K562 (cell line): Measurements from ENCODE around the gene TMEM156. TPM values are rescaled to one million over a fixed set of nuclear protein-coding genes. Genes with fewer than 3 reads are reported as not detected.

Experiments used
- ARHGAP35 ChIP-seq: fragments of 450-650 bp; IDR thresholded peaks from 2 replicates; pipeline ENCODE4 v1.6.1; 2018; ENCODE audit not compliant: partially characterized antibody
- EHMT2 ChIP-seq: fragments of 450-650 bp; IDR thresholded peaks from 2 replicates; pipeline ENCODE4 v1.6.1; 2018; ENCODE audit warnings: antibody characterized with exemption
- ETV1 ChIP-seq: fragments of 450-650 bp; conservative IDR thresholded peaks from 2 replicates; pipeline ENCODE4 v1.6.1; 2016; ENCODE audit warnings: missing genetic modification characterization, control low read depth, low read depth, missing compliant biosample characterization
- MAZ ChIP-seq, 2 experiments: fragments of 450-650 bp in 1 of 2; sonication (generic) in 1 of 2; formaldehyde crosslinking; IDR thresholded peaks in 1 of 2; conservative IDR thresholded peaks in 1 of 2; 2 replicates each; pipeline versions ENCODE4 v1.4.0 to v1.5.0; 2020; ENCODE audit warnings: mild to moderate bottlenecking in 1 of 2, missing genetic modification reagents in 1 of 2
- MCM5 ChIP-seq: fragments of 450-650 bp; IDR thresholded peaks from 2 replicates; pipeline ENCODE4 v1.6.1; 2016; ENCODE audit warnings: low read depth
- MEF2A ChIP-seq: IDR thresholded peaks from 2 replicates; pipeline ENCODE4 v1.6.1; 2011; ENCODE audit warnings: low read depth, mild to moderate bottlenecking, low read length, moderate library complexity; ENCODE audit not compliant: control insufficient read depth
- PTBP1 ChIP-seq: fragments of 200-400 bp; formaldehyde crosslinking; IDR thresholded peaks from 2 replicates; pipeline ENCODE4 v1.6.1; 2017; ENCODE audit warnings: low read depth, low read length
- PTTG1 ChIP-seq: fragments of 450-650 bp; IDR thresholded peaks from 2 replicates; pipeline ENCODE4 v1.6.1; 2016; ENCODE audit warnings: low read depth, mild to moderate bottlenecking, missing genetic modification characterization, missing compliant biosample characterization
- SMARCB1 ChIP-seq: IDR thresholded peaks from 2 replicates; pipeline ENCODE4 v1.6.1; 2011; ENCODE audit warnings: improper control_type of control experiment, low read depth; ENCODE audit not compliant: insufficient read length
- polyA plus RNA-seq, 8 experiments: library from polyadenylated mRNA; depleted of rRNA in 4 of 8; stranded (reverse) in 5 of 8; unstranded in 3 of 8; fragments of >200 nt; fragmentation: Nextera tagmentation in 2 of 8; fragmentation: Illumina TruSeq in 1 of 8; extraction: Ambion mirVana in 2 of 8; extraction: Trizol in 1 of 8; gene quantifications; 2 replicates each; pipeline versions ENCODE4 v1.2.1 to v1.2.3, GENCODE V29; 2011 to 2014; ENCODE audit warnings: inconsistent platforms in 1 of 8, missing spikeins in 1 of 8
- total RNA-seq, 7 experiments: library from RNA; depleted of rRNA in 6 of 7; stranded (reverse); fragments of >200 nt in 6 of 7; fragmentation: Illumina TruSeq in 2 of 7; extraction: Trizol in 2 of 7; gene quantifications; 2 replicates each; pipeline versions ENCODE4 v1.2.1 to v1.2.3, GENCODE V29; 2011 to 2021; ENCODE audit warnings: low replicate concordance in 1 of 7
- TF ChIP-seq, protein P1 (sequence below): fragments of 250-450 bp; sonication (Bioruptor Pico); IDR thresholded peaks from 2 replicates; pipeline ENCODE4 v1.4.0; 2020; ENCODE audit warnings: mild to moderate bottlenecking, moderate library complexity
- TF ChIP-seq, protein P2 (sequence below): fragments of 450-650 bp; IDR thresholded peaks from 2 replicates; pipeline ENCODE4 v1.6.1; 2016; ENCODE audit warnings: borderline replicate concordance
- TF ChIP-seq, protein P3 (sequence below), 2 experiments: fragments of 450-650 bp; IDR thresholded peaks; 2 replicates each; pipeline ENCODE4 v1.6.1; 2018; ENCODE audit warnings: mild to moderate bottlenecking in 2 of 2, low read depth in 1 of 2; ENCODE audit not compliant: partially characterized antibody in 2 of 2
- TF ChIP-seq, protein P4 (sequence below), 2 experiments: IDR thresholded peaks in 1 of 2; conservative IDR thresholded peaks in 1 of 2; 2 replicates each; pipeline ENCODE4 v1.6.1; 2016; ENCODE audit warnings: low read depth in 2 of 2, mild to moderate bottlenecking in 1 of 2, missing compliant biosample characterization in 1 of 2, missing genetic modification characterization in 1 of 2, moderate library complexity in 1 of 2

TMEM156 gene
- total and polyA plus RNA-seq, 9 of the 15 experiments (the other 6 are each of a cell fraction or from before 2014, with no cell fraction given): 3.5 to 9.6 (median 6.4) TPM

DNA sequence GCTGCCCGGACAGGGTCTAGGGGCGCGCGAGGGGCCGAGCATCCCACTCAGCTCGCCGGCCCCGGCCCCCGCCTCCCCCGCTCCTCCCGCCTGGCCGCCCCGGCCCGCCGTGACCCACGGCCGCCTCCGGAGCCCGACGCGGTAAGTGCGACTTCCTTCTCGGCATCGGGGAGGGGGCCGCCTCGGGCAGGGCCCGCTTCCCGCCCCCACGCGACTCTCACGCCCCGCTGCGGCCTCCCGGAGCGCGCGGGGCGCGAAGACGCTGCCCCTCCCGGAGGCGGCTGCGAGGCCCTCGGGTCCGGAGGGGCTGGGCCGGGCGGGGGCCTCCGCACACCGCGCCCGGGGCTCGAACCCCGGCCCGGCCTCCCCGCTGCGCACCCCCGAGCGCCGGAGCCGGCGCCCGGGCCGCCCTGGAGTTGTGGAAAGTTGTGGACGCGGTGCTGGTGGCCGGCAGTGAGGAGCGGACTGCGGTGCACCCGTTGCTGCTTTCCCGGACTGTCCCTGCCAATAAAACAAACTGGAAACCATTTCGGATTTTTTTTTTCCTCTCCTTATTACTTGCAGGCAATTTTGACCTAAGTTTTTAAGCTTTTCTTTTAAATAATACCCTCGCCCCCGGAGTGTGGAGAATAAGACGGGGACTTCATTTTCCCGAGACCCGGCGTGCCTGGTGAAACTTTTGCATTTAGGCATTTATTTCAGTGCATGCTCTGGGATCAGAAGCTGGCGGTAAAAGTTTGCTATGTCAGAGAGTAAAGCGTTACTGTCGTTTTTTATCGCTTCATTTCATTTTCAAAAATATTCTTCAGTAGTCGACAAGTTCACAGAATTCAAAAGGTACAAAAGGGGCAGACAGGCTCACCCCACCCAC is 13.0 kb upstream of the TMEM156 start (continued):
- TF ChIP-seq, protein P1, sequence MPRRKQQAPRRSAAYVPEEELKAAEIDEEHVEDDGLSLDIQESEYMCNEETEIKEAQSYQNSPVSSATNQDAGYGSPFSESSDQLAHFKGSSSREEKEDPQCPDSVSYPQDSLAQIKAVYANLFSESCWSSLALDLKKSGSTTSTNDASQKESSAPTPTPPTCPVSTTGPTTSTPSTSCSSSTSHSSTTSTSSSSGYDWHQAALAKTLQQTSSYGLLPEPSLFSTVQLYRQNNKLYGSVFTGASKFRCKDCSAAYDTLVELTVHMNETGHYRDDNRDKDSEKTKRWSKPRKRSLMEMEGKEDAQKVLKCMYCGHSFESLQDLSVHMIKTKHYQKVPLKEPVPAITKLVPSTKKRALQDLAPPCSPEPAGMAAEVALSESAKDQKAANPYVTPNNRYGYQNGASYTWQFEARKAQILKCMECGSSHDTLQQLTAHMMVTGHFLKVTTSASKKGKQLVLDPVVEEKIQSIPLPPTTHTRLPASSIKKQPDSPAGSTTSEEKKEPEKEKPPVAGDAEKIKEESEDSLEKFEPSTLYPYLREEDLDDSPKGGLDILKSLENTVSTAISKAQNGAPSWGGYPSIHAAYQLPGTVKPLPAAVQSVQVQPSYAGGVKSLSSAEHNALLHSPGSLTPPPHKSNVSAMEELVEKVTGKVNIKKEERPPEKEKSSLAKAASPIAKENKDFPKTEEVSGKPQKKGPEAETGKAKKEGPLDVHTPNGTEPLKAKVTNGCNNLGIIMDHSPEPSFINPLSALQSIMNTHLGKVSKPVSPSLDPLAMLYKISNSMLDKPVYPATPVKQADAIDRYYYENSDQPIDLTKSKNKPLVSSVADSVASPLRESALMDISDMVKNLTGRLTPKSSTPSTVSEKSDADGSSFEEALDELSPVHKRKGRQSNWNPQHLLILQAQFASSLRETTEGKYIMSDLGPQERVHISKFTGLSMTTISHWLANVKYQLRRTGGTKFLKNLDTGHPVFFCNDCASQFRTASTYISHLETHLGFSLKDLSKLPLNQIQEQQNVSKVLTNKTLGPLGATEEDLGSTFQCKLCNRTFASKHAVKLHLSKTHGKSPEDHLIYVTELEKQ (CRISPR knock-in tag): no peak
- no peak for TF ChIP-seq PTBP1
- TF ChIP-seq EHMT2: no peak
- TF ChIP-seq SMARCB1: no peak
- TF ChIP-seq, protein P2, sequence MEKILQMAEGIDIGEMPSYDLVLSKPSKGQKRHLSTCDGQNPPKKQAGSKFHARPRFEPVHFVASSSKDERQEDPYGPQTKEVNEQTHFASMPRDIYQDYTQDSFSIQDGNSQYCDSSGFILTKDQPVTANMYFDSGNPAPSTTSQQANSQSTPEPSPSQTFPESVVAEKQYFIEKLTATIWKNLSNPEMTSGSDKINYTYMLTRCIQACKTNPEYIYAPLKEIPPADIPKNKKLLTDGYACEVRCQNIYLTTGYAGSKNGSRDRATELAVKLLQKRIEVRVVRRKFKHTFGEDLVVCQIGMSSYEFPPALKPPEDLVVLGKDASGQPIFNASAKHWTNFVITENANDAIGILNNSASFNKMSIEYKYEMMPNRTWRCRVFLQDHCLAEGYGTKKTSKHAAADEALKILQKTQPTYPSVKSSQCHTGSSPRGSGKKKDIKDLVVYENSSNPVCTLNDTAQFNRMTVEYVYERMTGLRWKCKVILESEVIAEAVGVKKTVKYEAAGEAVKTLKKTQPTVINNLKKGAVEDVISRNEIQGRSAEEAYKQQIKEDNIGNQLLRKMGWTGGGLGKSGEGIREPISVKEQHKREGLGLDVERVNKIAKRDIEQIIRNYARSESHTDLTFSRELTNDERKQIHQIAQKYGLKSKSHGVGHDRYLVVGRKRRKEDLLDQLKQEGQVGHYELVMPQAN: no peak
- no peak for TF ChIP-seq PTTG1 (tag)
- no peak for TF ChIP-seq ETV1 (tag)
- TF ChIP-seq, protein P3, sequence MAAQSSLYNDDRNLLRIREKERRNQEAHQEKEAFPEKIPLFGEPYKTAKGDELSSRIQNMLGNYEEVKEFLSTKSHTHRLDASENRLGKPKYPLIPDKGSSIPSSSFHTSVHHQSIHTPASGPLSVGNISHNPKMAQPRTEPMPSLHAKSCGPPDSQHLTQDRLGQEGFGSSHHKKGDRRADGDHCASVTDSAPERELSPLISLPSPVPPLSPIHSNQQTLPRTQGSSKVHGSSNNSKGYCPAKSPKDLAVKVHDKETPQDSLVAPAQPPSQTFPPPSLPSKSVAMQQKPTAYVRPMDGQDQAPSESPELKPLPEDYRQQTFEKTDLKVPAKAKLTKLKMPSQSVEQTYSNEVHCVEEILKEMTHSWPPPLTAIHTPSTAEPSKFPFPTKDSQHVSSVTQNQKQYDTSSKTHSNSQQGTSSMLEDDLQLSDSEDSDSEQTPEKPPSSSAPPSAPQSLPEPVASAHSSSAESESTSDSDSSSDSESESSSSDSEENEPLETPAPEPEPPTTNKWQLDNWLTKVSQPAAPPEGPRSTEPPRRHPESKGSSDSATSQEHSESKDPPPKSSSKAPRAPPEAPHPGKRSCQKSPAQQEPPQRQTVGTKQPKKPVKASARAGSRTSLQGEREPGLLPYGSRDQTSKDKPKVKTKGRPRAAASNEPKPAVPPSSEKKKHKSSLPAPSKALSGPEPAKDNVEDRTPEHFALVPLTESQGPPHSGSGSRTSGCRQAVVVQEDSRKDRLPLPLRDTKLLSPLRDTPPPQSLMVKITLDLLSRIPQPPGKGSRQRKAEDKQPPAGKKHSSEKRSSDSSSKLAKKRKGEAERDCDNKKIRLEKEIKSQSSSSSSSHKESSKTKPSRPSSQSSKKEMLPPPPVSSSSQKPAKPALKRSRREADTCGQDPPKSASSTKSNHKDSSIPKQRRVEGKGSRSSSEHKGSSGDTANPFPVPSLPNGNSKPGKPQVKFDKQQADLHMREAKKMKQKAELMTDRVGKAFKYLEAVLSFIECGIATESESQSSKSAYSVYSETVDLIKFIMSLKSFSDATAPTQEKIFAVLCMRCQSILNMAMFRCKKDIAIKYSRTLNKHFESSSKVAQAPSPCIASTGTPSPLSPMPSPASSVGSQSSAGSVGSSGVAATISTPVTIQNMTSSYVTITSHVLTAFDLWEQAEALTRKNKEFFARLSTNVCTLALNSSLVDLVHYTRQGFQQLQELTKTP (IDR thresholded peaks at IDR 0.05; ENCODE audit: low read depth in 1 of 2, partially characterized antibody in 2 of 2): no peak
- no peak for TF ChIP-seq ARHGAP35
- TF ChIP-seq MCM5: no peak
- peak; percentile 18 to 89; a peak in 3 of 4 replicates for TF ChIP-seq MAZ (CRISPR knock-in tag; conservative IDR thresholded peaks at IDR 0.05 in 1 of 2, IDR thresholded peaks at IDR 0.05 in 1 of 2)
- no peak for TF ChIP-seq MEF2A
- TF ChIP-seq, protein P4, sequence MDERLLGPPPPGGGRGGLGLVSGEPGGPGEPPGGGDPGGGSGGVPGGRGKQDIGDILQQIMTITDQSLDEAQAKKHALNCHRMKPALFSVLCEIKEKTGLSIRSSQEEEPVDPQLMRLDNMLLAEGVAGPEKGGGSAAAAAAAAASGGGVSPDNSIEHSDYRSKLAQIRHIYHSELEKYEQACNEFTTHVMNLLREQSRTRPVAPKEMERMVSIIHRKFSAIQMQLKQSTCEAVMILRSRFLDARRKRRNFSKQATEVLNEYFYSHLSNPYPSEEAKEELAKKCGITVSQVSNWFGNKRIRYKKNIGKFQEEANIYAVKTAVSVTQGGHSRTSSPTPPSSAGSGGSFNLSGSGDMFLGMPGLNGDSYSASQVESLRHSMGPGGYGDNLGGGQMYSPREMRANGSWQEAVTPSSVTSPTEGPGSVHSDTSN (CRISPR knock-in tag; IDR thresholded peaks at IDR 0.05; ENCODE audit: low read depth): no peak
- TF ChIP-seq, protein P4 (tag; conservative IDR thresholded peaks at IDR 0.05; ENCODE audit: low read depth): no peak
